ENCODE measurements around the gene IQCM. TPM values are rescaled to one million over a fixed set of nuclear protein-coding genes. Genes with fewer than 3 reads are reported as not detected.

IQCM gene
- polyA plus RNA-seq, 2 of the 4 experiments (the other 2 are of a cell fraction) = 0.05 TPM; not detected in 1

- Histone ChIP-seq H3K9me3 (no peaks in the 10 kb centered on the region), H3K4me1 (no peaks in the 10 kb centered on the region), H3K4me2 (no peak overlapping the region), H3K27ac (no peak overlapping the region), H3K4me3 (no peak overlapping the region)
- ChIA-PET CTCF (interaction anchor here (0.5 to 2.4 kb wide), 3 partner anchors 9 to 527 kb away, joined by 3 to 12 read pairs (median 4); no protein-coding TSS in a partner anchor), POLR2A (no interaction called here)
- no peak for TF ChIP-seq SMC3 (IDR thresholded peaks at IDR 0.05)
- DNase-seq (ENCODE audit: low read depth in 1 of 2, low spot score in 1 of 2) (no peak), FAIRE-seq (no peak), ATAC-seq (no peak)
- 5% methylated on average over 3 of the region's 3 CpGs for WGBS (ENCODE audit: missing lambda C conversion rate)
Observed at GRCh38 chr4:149370002-149370401, 445.6 kb downstream of the IQCM start.

GRCh38 chr4:149353241-149353640, 462.4 kb downstream of the IQCM start:
- TF ChIP-seq HES2 (IDR thresholded peaks at IDR 0.05) = no peak
- TF ChIP-seq HEYL (CRISPR knock-in tag; IDR thresholded peaks at IDR 0.05) = no peak
- TF ChIP-seq ZFP36 (IDR thresholded peaks at IDR 0.05; ENCODE audit: borderline replicate concordance, partially characterized antibody) = no peak
- no peak for TF ChIP-seq ZSCAN20 (CRISPR knock-in tag; IDR thresholded peaks at IDR 0.05)
- TF ChIP-seq EHMT2 (IDR thresholded peaks at IDR 0.05; ENCODE audit: low read depth) = no peak
- no peak for TF ChIP-seq MAFK (IDR thresholded peaks at IDR 0.05; ENCODE audit: partially characterized antibody)
- TF ChIP-seq HMGXB4 (CRISPR knock-in tag; IDR thresholded peaks at IDR 0.05; ENCODE audit: borderline replicate concordance) = no peak
- no peak for TF ChIP-seq PBX3 (IDR thresholded peaks at IDR 0.05)
- TF ChIP-seq JUNB (IDR thresholded peaks at IDR 0.05) = no peak
- no peak for TF ChIP-seq REST (IDR thresholded peaks at IDR 0.05)
- TF ChIP-seq MYC (IDR thresholded peaks at IDR 0.05; ENCODE audit: borderline replicate concordance, low read length) = no peak
- TF ChIP-seq USF2 (IDR thresholded peaks at IDR 0.05) = no peak
- no peak for TF ChIP-seq ZC3H11A (IDR thresholded peaks at IDR 0.05)
- WGBS (ENCODE audit: missing lambda C conversion rate) = 20% methylated on average over 3 of the region's 3 CpGs
- no peak for ATAC-seq
- no peak for DNase-seq (ENCODE audit: low read depth in 1 of 2, low spot score in 1 of 2)
- H3K4me2 ChIP-seq = no peak overlapping the region
- FAIRE-seq = no peak
- no peaks in the 10 kb centered on the region for H3K4me1 ChIP-seq
- no peaks in the 10 kb centered on the region for H3K9me3 ChIP-seq
- no peak overlapping the region for H3K27ac ChIP-seq
- no peak overlapping the region for H3K4me3 ChIP-seq
- CTCF ChIA-PET = no interaction called here
- POLR2A ChIA-PET = no interaction called here

GRCh38 chr4:149349541-149349940, 466.1 kb downstream of the IQCM start:
- POLR2A ChIA-PET = no interaction called here
- Histone ChIP-seq H3K4me2 (no peak overlapping the region), H3K9me3 (no peaks in the 10 kb centered on the region), H3K4me1 (no peaks in the 10 kb centered on the region), H3K27ac (no peak overlapping the region), H3K4me3 (no peak overlapping the region)
- ATAC-seq = no peak
- CTCF ChIA-PET = no interaction called here
- FAIRE-seq = no peak
- no peak for DNase-seq (ENCODE audit: low read depth in 1 of 2, low spot score in 1 of 2)
- TF ChIP-seq NR3C1 (IDR thresholded peaks at IDR 0.05) = no peak
- no peak for TF ChIP-seq KDM5A (IDR thresholded peaks at IDR 0.05)
- TF ChIP-seq EHF (CRISPR knock-in tag; IDR thresholded peaks at IDR 0.05) = no peak
- no peak for TF ChIP-seq CTCF (IDR thresholded peaks at IDR 0.05)
- TF ChIP-seq NPAS2 (CRISPR knock-in tag; IDR thresholded peaks at IDR 0.05; ENCODE audit: borderline replicate concordance) = no peak
- TF ChIP-seq RARB (CRISPR knock-in tag; IDR thresholded peaks at IDR 0.05) = no peak
- TF ChIP-seq HES2 (IDR thresholded peaks at IDR 0.05) = no peak
- TF ChIP-seq TP53 (CRISPR knock-in tag; IDR thresholded peaks at IDR 0.05) = no peak
- no peak for TF ChIP-seq RFX5 (IDR thresholded peaks at IDR 0.05)
- TF ChIP-seq HOXB5 (CRISPR knock-in tag; IDR thresholded peaks at IDR 0.05) = no peak
- TF ChIP-seq CBX8 (IDR thresholded peaks at IDR 0.05) = no peak
- TF ChIP-seq FOSB (CRISPR knock-in tag; IDR thresholded peaks at IDR 0.05) = no peak
- no peak for TF ChIP-seq EHMT2 (IDR thresholded peaks at IDR 0.05; ENCODE audit: low read depth)

Measured in A549 (cell line).